K562 (cell line): ENCODE measurements around the gene TLX2.

Experiments used
- CEBPB ChIP-seq: fragments of 450-650 bp; IDR thresholded peaks from 2 replicates; pipeline ENCODE4 v1.6.1; 2016; ENCODE audit warnings: missing genetic modification characterization, missing compliant biosample characterization
- CTCF ChIP-seq, 3 experiments: IDR thresholded peaks in 2 of 3; conservative IDR thresholded peaks in 1 of 3; 2 replicates each; pipeline ENCODE4 v1.5.1; 2011 to 2012; ENCODE audit warnings: low read length in 3 of 3, mild to moderate bottlenecking in 3 of 3, control low read depth in 2 of 3, improper control_type of control experiment in 1 of 3, inconsistent platforms in 1 of 3, low read depth in 1 of 3, mixed read lengths in 1 of 3, moderate library complexity in 1 of 3; ENCODE audit not compliant: insufficient read depth in 2 of 3
- ELF1 ChIP-seq: fragments of 200-800 bp; sonication (Bioruptor generic); IDR thresholded peaks from 2 replicates; pipeline ENCODE4 v1.6.1; 2016; ENCODE audit warnings: missing genetic modification characterization, missing compliant biosample characterization
- TAF1 ChIP-seq: IDR thresholded peaks from 2 replicates; pipeline ENCODE4 v1.6.1; 2011; ENCODE audit warnings: mild to moderate bottlenecking, low read length, moderate library complexity; ENCODE audit not compliant: insufficient read depth, control insufficient read depth, severe bottlenecking; ENCODE audit errors: extremely low read depth
- ZNF347 ChIP-seq: fragments of 450-650 bp; formaldehyde crosslinking; IDR thresholded peaks from 2 replicates; pipeline ENCODE4 v1.4.0; 2020; ENCODE audit warnings: low read depth, mild to moderate bottlenecking, moderate library complexity

DNA sequence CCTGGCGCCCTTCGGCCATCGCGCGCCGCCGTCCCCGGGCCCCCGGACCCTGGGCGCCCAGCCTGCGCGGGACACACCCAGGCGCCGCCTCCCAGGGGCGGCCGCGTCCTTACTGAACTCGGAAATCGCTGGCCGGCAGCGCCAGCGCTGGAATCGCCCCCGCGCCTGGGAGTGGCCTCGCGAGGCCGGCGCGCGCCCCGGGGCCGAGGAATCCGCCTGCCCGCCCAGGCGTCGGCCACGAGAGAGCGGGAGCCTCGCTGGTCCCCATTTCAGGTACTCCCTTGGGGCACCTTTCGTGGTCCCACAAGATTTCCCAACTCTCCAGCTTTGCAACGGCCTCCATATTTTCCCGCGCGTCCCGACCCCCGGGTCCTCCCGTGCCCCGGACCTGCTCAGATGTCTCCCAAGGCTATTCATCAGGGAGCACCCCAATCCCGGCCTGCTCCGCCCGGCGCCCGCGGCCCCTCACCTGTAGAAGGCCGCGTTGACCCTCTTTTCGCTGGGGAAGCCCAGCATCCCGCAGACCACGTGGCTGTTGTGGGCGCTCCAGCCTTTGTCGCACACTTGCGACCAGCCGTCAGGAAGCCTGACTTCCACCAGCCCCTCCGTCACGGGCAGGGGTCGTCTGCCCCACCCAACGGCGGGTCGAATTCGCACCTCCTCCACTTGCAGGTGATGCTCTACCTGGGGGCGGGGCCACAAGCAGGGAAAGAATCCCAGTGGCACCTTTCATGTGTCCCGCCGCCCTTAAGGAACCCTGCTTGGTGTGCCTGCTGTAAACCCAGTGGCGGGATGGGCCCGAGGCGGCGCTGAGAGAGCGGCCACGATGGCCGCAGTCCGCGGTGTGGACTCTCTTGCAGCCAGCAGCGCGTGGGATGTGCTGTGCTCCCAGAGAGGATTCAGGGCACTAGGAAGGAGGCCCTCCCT is 34.9 kb downstream of the TLX2 start:
- peak in 1 of 3 experiments; percentile 2; a peak in 1 of 6 replicates for TF ChIP-seq CTCF (IDR thresholded peaks at IDR 0.05 in 2 of 3, conservative IDR thresholded peaks at IDR 0.05 in 1 of 3; ENCODE audit: insufficient read depth in 2 of 3, low read depth in 1 of 3, low read length in 3 of 3)
- TF ChIP-seq ZNF347 (CRISPR knock-in tag) = no peak
- no peak for TF ChIP-seq CEBPB
- no peak for TF ChIP-seq ELF1 (tag)
- peak; percentile 48 for TF ChIP-seq TAF1
